HG02981 (cell line): ENCODE measurements around the gene LGR5.
A peak's percentile ranks its signal among the peaks of the same experiment; 100 is the strongest.

Experiments used
- ATAC-seq: cut with Tn5 transposase; IDR thresholded peaks from one replicate; pipeline ENCODE4 v1.9.1; 2021; ENCODE audit warnings: mild to moderate bottlenecking, moderate library complexity; ENCODE audit not compliant: unreplicated experiment

The LGR5 gene

GRCh38 chr12:71589478-71589881 is 149.9 kb downstream of the LGR5 start:
- ATAC-seq, result no peak

GRCh38 chr12:71591601-71592000 is 152.0 kb downstream of the LGR5 start:
- no peak for ATAC-seq

- no peak for ATAC-seq
These were observed 153.2 kb downstream of the LGR5 start for GRCh38 chr12:71592841-71593240.

GRCh38 chr12:71594214-71594948 is 154.8 kb downstream of the LGR5 start:
- no peak for ATAC-seq

GRCh38 chr12:71599210-71599609 is 159.6 kb downstream of the LGR5 start:
- no peak for ATAC-seq

- no peak for ATAC-seq
These were observed 161.9 kb downstream of the LGR5 start for GRCh38 chr12:71601546-71601945.

- no peak for ATAC-seq
These were observed 163.4 kb downstream of the LGR5 start for GRCh38 chr12:71602761-71603577.

GRCh38 chr12:71605039-71605438 is 165.4 kb downstream of the LGR5 start:
- no peak for ATAC-seq

GRCh38 chr12:71607494-71608330 is 168.1 kb downstream of the LGR5 start:
- no peak for ATAC-seq

GRCh38 chr12:71610031-71610795 is 170.6 kb downstream of the LGR5 start:
- ATAC-seq, result no peak

- no peak for ATAC-seq
These were observed 182.3 kb downstream of the LGR5 start for GRCh38 chr12:71621938-71622337.

- ATAC-seq, result no peak
These were observed 185.9 kb downstream of the LGR5 start for GRCh38 chr12:71625476-71625875.

GRCh38 chr12:71626098-71626497 is 186.5 kb downstream of the LGR5 start:
- ATAC-seq, result peak; percentile 61

GRCh38 chr12:71626768-71627167 is 187.2 kb downstream of the LGR5 start:
- no peak for ATAC-seq

GRCh38 chr12:71627438-71628002 is 187.9 kb downstream of the LGR5 start:
- ATAC-seq, result no peak
